GM12878 (cell line): ENCODE results near the gene STEAP1B. TPM values are rescaled to one million over a fixed set of nuclear protein-coding genes. Genes with fewer than 3 reads are reported as not detected.

Experiments
- ATAC-seq: fragments of 200-7000 bp; cut with Tn5 transposase; 3 replicates; pipeline ENCODE4 v1.9.1; 2020; ENCODE audit warnings: mild to moderate bottlenecking, moderate library complexity
- BruUV-seq: library from RNA; stranded (reverse); fragments of 400-500 nt; replicated peaks from 2 replicates; lab custom pipeline; 2021; lab: Mats Ljungman, UMichigan
- CTCF ChIA-PET: fragments of 300-600 bp; sonication (Branson Sonifier 250); formaldehyde crosslinking; extraction: SDS; loops from one replicate; lab custom pipeline; 2021; ENCODE audit warnings: inconsistent platforms; lab: Yijun Ruan, JAX
- POLR2A ChIA-PET: fragments of 350-600 bp; formaldehyde crosslinking; extraction: SDS; loops from one replicate; lab custom pipeline; 2021; ENCODE audit warnings: inconsistent platforms; lab: Charles Lee
- RAD21 ChIA-PET: fragments of 300-600 bp; sonication (Branson Sonifier 250); formaldehyde crosslinking; loops from one replicate; lab custom pipeline; 2023; ENCODE audit warnings: antibody characterized with exemption; ENCODE audit not compliant: unreplicated experiment; lab: Charles Lee
- SMC1A ChIA-PET: fragments of 300-600 bp; sonication (Branson Sonifier 250); formaldehyde crosslinking; loops from one replicate; lab custom pipeline; 2023; ENCODE audit not compliant: unreplicated experiment, uncharacterized antibody; lab: Charles Lee
- DNase-seq: peaks from one replicate; pipeline ENCODE4 v3.0.0-alpha.2; 2011; ENCODE audit warnings: low read depth, low spot score
- FAIRE-seq: peaks from 3 replicates; lab custom pipeline; 2011; peaks lifted over from hg19 to GRCh38; lab: Jason Lieb, UNC
- H2AFZ ChIP-seq: 2 replicates; pipeline ENCODE4 v1.6.0; 2011; ENCODE audit warnings: low read depth, low read length, control low read depth; ENCODE audit not compliant: control insufficient read depth
- H3K27ac ChIP-seq: 2 replicates; pipeline ENCODE4 v1.5.1; 2011; ENCODE audit warnings: control low read depth; ENCODE audit not compliant: control insufficient read depth, insufficient read depth
- H3K27me3 ChIP-seq, 2 experiments: replicated peaks in 1 of 2; 2 replicates each; pipeline versions ENCODE4 v1.6.0 to v1.6.1; 2011; ENCODE audit warnings: low read length in 1 of 2; ENCODE audit not compliant: control insufficient read depth in 2 of 2, insufficient read depth in 2 of 2
- H3K36me3 ChIP-seq, 2 experiments: 2 replicates each; pipeline ENCODE4 v1.5.1; 2011; ENCODE audit warnings: low read length in 1 of 2; ENCODE audit not compliant: control insufficient read depth in 2 of 2, insufficient read depth in 2 of 2
- H3K4me1 ChIP-seq: 2 replicates; pipeline ENCODE4 v1.6.1; 2011; ENCODE audit warnings: mild to moderate bottlenecking, low read length, moderate library complexity, mixed read lengths; ENCODE audit not compliant: control insufficient read depth, insufficient read depth
- H3K4me2 ChIP-seq: 2 replicates; pipeline ENCODE4 v1.6.0; 2011; ENCODE audit warnings: control low read depth; ENCODE audit not compliant: control insufficient read depth, insufficient read depth
- H3K4me3 ChIP-seq: fragments of 200-600 bp; sonication (generic); 2 replicates; pipeline ENCODE4 v1.5.1; 2016
- H3K79me2 ChIP-seq: 2 replicates; pipeline ENCODE4 v1.6.0; 2011; ENCODE audit warnings: low read length; ENCODE audit not compliant: control insufficient read depth, insufficient read depth
- H3K9ac ChIP-seq: 2 replicates; pipeline ENCODE4 v1.8.0; 2011; ENCODE audit warnings: low read length, control low read depth, mixed read lengths; ENCODE audit not compliant: control insufficient read depth, insufficient read depth
- H3K9me3 ChIP-seq: replicated peaks from 3 replicates; pipeline ENCODE4 v1.5.1; 2011; ENCODE audit warnings: mild to moderate bottlenecking, low read length; ENCODE audit not compliant: control insufficient read depth, insufficient read depth
- H4K20me1 ChIP-seq: 2 replicates; pipeline ENCODE4 v1.6.0; 2011; ENCODE audit not compliant: control insufficient read depth, insufficient read depth
- BCL11A ChIP-seq: IDR thresholded peaks from 2 replicates; pipeline ENCODE4 v1.6.1; 2011; ENCODE audit warnings: low read depth, low read length
- BMI1 ChIP-seq: fragments of 450-650 bp; IDR thresholded peaks from 2 replicates; pipeline ENCODE4 v1.6.1; 2016; ENCODE audit warnings: mild to moderate bottlenecking, moderate library complexity, borderline replicate concordance
- DPF2 ChIP-seq: fragments of 450-650 bp; IDR thresholded peaks from 2 replicates; pipeline ENCODE4 v1.6.1; 2017; ENCODE audit warnings: mild to moderate bottlenecking
- ESRRA ChIP-seq: IDR thresholded peaks from 2 replicates; pipeline ENCODE4 v1.6.1; 2012; ENCODE audit warnings: mild to moderate bottlenecking, low read length, improper control_type of control experiment
- FOS ChIP-seq: IDR thresholded peaks from 3 replicates; pipeline ENCODE4 v1.6.1; 2011; ENCODE audit warnings: borderline replicate concordance; ENCODE audit not compliant: insufficient read length; ENCODE audit errors: extremely low read depth
- HDGF ChIP-seq: fragments of 450-650 bp; IDR thresholded peaks from 2 replicates; pipeline ENCODE4 v1.6.1; 2016; ENCODE audit warnings: antibody characterized with exemption
- IRF3 ChIP-seq: fragments of 450-650 bp; IDR thresholded peaks from 2 replicates; pipeline ENCODE4 v1.6.1; 2014; ENCODE audit warnings: mild to moderate bottlenecking
- MTA3 ChIP-seq: IDR thresholded peaks from 2 replicates; pipeline ENCODE4 v1.6.1; 2012; ENCODE audit warnings: low read length, inconsistent platforms, borderline replicate concordance
- POLR2A ChIP-seq: IDR thresholded peaks from 2 replicates; pipeline ENCODE4 v1.6.1; 2011; ENCODE audit warnings: low read depth, mild to moderate bottlenecking, low read length
- RFX5 ChIP-seq: IDR thresholded peaks from 2 replicates; pipeline ENCODE4 v1.6.1; 2011; ENCODE audit warnings: low read depth, low read length, improper control_type of control experiment
- SRF ChIP-seq, 2 experiments: IDR thresholded peaks; 2 replicates each; pipeline ENCODE4 v1.6.1; 2011; ENCODE audit warnings: low read depth in 2 of 2, low read length in 2 of 2, mild to moderate bottlenecking in 1 of 2, moderate library complexity in 1 of 2
- STAT1 ChIP-seq: fragments of 450-650 bp; conservative IDR thresholded peaks from 2 replicates; pipeline ENCODE4 v1.6.1; 2014; ENCODE audit warnings: antibody characterized with exemption, mild to moderate bottlenecking
- SUZ12 ChIP-seq: fragments of 200-600 bp; sonication (generic); IDR thresholded peaks from one replicate; pipeline ENCODE4 v1.6.1; 2018; ENCODE audit warnings: antibody characterized with exemption, mild to moderate bottlenecking; ENCODE audit not compliant: unreplicated experiment
- ZNF274 ChIP-seq: IDR thresholded peaks from one replicate; pipeline ENCODE4 v1.8.0; 2011; ENCODE audit not compliant: insufficient read length, insufficient read depth
- WGBS: methylation state at CpG from one replicate; pipeline ENCODE4 v1.1.6; 2016; ENCODE audit warnings: low lambda C conversion rate; ENCODE audit not compliant: insufficient replicate concordance, insufficient coverage; ENCODE audit errors: missing lambda C conversion rate; 5-methylcytosine and 5-hydroxymethylcytosine counted together
- in situ Hi-C: fragments of 300-500 bp; cut with MboI; formaldehyde crosslinking; loops from 9 replicates; pipeline ENCODE4 v1.14.3; 2018; ENCODE audit warnings: mixed read lengths
- intact Hi-C: fragments of 100-400 bp; cut with micrococcal nuclease; formaldehyde crosslinking; loops from one replicate; pipeline ENCODE4 v1.14.2; 2022; ENCODE audit not compliant: unreplicated experiment
- polyA plus RNA-seq, 11 experiments: library from polyadenylated mRNA; depleted of rRNA in 4 of 11; unstranded in 6 of 11; stranded (reverse) in 5 of 11; fragments of >200 nt; fragmentation: Nextera tagmentation in 4 of 11; fragmentation: Illumina TruSeq in 1 of 11; extraction: Ambion mirVana in 4 of 11; extraction: Trizol in 1 of 11; gene quantifications; 1 replicate in 1 of 11; 2 replicates in 10 of 11; pipeline versions ENCODE4 v1.2.1 to v1.2.3, GENCODE V29; 2011 to 2016; ENCODE audit warnings: inconsistent platforms in 2 of 11, missing spikeins in 2 of 11, low read depth in 1 of 11
- total RNA-seq, 4 experiments: library from RNA; depleted of rRNA in 3 of 4; stranded (reverse); fragments of >200 nt in 3 of 4; fragmentation: Illumina TruSeq in 1 of 4; extraction: Trizol in 1 of 4; gene quantifications; 2 replicates each; pipeline versions ENCODE4 v1.2.1 to v1.2.3, GENCODE V29; 2013 to 2021
- TF ChIP-seq, protein P1 (sequence below): IDR thresholded peaks from 2 replicates; pipeline ENCODE4 v1.6.1; 2011; ENCODE audit warnings: low read depth, low read length, improper control_type of control experiment, borderline replicate concordance
- TF ChIP-seq, protein P2 (sequence below): fragments of 450-650 bp; IDR thresholded peaks from 2 replicates; pipeline ENCODE4 v1.6.1; 2017; ENCODE audit warnings: mild to moderate bottlenecking
- TF ChIP-seq, protein P3 (sequence below): fragments of 450-650 bp; IDR thresholded peaks from 2 replicates; pipeline ENCODE4 v1.6.1; 2018; ENCODE audit warnings: mild to moderate bottlenecking, low read depth, moderate library complexity; ENCODE audit not compliant: partially characterized antibody

STEAP1B gene
- total and polyA plus RNA-seq, 10 of the 15 experiments (the other 5 are each of a cell fraction or from before 2014, with no cell fraction given): 0.14 TPM; not detected in 9

GRCh38 chr7:22480523-22481075, 19.4 kb downstream of the STEAP1B start:
- H3K4me2 ChIP-seq: no peak overlapping the region
- DNase-seq (no peak), FAIRE-seq (no peak), ATAC-seq (no peak)
- H3K4me3 ChIP-seq: no peak overlapping the region
- H3K79me2 ChIP-seq: no peaks in the 10 kb centered on the region
- no peaks in the 10 kb centered on the region for H4K20me1 ChIP-seq
- no peak for TF ChIP-seq ZNF274
- TF ChIP-seq FOS: no peak
- TF ChIP-seq POLR2A: no peak
- no peak for TF ChIP-seq ESRRA
- TF ChIP-seq, protein P1, sequence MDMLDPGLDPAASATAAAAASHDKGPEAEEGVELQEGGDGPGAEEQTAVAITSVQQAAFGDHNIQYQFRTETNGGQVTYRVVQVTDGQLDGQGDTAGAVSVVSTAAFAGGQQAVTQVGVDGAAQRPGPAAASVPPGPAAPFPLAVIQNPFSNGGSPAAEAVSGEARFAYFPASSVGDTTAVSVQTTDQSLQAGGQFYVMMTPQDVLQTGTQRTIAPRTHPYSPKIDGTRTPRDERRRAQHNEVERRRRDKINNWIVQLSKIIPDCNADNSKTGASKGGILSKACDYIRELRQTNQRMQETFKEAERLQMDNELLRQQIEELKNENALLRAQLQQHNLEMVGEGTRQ: no peak
- TF ChIP-seq BMI1: no peak
- no peak for TF ChIP-seq MTA3
- no peak for TF ChIP-seq IRF3
- no peak for TF ChIP-seq HDGF
- no peak for TF ChIP-seq SRF (IDR thresholded peaks at IDR 0.05; ENCODE audit: low read depth in 2 of 2, low read length in 2 of 2)
- no peak for TF ChIP-seq BCL11A
- no peak for TF ChIP-seq RFX5
- no peak for TF ChIP-seq SUZ12
- TF ChIP-seq DPF2: no peak
- no peak for TF ChIP-seq STAT1
- TF ChIP-seq, protein P2, sequence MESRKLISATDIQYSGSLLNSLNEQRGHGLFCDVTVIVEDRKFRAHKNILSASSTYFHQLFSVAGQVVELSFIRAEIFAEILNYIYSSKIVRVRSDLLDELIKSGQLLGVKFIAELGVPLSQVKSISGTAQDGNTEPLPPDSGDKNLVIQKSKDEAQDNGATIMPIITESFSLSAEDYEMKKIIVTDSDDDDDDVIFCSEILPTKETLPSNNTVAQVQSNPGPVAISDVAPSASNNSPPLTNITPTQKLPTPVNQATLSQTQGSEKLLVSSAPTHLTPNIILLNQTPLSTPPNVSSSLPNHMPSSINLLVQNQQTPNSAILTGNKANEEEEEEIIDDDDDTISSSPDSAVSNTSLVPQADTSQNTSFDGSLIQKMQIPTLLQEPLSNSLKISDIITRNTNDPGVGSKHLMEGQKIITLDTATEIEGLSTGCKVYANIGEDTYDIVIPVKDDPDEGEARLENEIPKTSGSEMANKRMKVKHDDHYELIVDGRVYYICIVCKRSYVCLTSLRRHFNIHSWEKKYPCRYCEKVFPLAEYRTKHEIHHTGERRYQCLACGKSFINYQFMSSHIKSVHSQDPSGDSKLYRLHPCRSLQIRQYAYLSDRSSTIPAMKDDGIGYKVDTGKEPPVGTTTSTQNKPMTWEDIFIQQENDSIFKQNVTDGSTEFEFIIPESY: no peak
- TF ChIP-seq, protein P3, sequence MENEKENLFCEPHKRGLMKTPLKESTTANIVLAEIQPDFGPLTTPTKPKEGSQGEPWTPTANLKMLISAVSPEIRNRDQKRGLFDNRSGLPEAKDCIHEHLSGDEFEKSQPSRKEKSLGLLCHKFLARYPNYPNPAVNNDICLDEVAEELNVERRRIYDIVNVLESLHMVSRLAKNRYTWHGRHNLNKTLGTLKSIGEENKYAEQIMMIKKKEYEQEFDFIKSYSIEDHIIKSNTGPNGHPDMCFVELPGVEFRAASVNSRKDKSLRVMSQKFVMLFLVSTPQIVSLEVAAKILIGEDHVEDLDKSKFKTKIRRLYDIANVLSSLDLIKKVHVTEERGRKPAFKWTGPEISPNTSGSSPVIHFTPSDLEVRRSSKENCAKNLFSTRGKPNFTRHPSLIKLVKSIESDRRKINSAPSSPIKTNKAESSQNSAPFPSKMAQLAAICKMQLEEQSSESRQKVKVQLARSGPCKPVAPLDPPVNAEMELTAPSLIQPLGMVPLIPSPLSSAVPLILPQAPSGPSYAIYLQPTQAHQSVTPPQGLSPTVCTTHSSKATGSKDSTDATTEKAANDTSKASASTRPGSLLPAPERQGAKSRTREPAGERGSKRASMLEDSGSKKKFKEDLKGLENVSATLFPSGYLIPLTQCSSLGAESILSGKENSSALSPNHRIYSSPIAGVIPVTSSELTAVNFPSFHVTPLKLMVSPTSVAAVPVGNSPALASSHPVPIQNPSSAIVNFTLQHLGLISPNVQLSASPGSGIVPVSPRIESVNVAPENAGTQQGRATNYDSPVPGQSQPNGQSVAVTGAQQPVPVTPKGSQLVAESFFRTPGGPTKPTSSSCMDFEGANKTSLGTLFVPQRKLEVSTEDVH: no peak
- no peaks in the 10 kb centered on the region for H3K36me3 ChIP-seq
- H3K9ac ChIP-seq: no peak overlapping the region
- intact Hi-C loops (no loop called here), in situ Hi-C loops (no loop called here)
- WGBS: 29% methylated on average over 4 of the region's 4 CpGs
- no TSS peak for BruUV-seq
- CTCF ChIA-PET: interaction anchor here (1.2 to 8.1 kb wide), 2 partner anchors 9 to 371 kb away, joined by 3 to 74 read pairs; no protein-coding TSS in a partner anchor
- no peaks in the 10 kb centered on the region for H3K27me3 ChIP-seq
- peaks cover 10% of the 10 kb centered on the region for H3K4me1 ChIP-seq
- H3K27ac ChIP-seq: no peak overlapping the region
- POLR2A ChIA-PET: no interaction called here
- SMC1A ChIA-PET: interaction anchor here (2.5 kb wide), 1 partner anchor 370 kb away, joined by 13 read pairs; no protein-coding TSS in a partner anchor
- no peaks in the 10 kb centered on the region; the same call in 2 of the 3 replicates for H3K9me3 ChIP-seq
- RAD21 ChIA-PET: no interaction called here
- no peak overlapping the region for H2AFZ ChIP-seq
